ENCODE measurements around the gene TRPV6. TPM values are rescaled to one million over a fixed set of nuclear protein-coding genes. Genes with fewer than 3 reads are reported as not detected.

TRPV6 gene
- polyA plus RNA-seq (2012; ENCODE audit: missing spikeins) = 0.08 TPM

DNA sequence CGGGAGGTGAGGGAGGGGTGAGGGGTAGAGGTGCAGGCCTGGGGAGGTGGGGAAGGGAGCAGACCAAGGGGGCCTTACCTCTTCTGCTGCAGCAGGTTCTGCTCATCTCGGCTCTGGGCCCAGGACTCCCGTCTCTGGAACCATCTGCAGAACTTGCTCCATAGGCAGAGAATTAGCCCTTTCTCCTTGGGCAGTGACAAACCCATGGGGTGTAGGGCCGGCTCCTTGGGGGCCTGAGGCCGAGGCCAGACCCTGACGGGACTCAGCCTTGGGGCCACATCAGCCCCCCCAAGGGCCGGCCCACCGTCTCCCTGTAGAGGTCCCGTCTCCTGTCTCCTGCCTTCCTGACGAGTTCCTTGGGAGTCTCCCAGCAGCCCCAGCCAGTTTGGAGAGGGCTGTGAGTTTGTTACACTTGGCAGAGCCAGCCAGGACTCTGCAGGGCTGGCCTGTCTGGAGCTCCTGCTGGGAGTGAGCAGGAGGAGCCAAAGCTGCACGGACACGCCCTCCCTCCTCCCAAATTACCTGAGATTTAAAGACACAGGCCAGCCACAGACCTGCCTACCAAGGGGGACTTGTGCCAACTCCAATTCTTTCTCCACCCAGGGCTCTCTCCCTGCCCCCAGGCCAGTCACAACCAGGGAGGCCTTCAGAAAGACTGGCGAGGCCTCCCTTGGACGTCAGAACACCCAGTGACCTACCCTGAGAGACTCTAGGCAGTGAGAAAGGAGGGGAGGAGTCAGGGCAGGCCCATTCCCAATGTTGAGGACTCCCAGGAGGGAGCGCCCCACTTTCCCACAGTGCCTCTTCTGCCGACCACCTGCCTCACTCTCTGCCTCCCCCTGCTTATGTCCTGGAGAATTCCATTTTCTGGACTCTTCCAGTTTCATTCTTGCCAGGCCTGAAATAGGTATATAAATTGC is at the start of gene TRPV6:
Gene TRPV6 (minus strand): TSS at position 435 of the 920 bp plus-strand sequence.
- TF ChIP-seq POLR2AphosphoS5 (IDR thresholded peaks at IDR 0.05; ENCODE audit: low read depth, low read length) (no peak), POLR2A (IDR thresholded peaks at IDR 0.05; ENCODE audit: low read depth, low read length) (no peak), TAF1 (IDR thresholded peaks at IDR 0.05; ENCODE audit: borderline replicate concordance, low read depth, low read length) (no peak)
- DNase-seq (ENCODE audit: insufficient read length) = no peak
- no peak for FAIRE-seq

DNA sequence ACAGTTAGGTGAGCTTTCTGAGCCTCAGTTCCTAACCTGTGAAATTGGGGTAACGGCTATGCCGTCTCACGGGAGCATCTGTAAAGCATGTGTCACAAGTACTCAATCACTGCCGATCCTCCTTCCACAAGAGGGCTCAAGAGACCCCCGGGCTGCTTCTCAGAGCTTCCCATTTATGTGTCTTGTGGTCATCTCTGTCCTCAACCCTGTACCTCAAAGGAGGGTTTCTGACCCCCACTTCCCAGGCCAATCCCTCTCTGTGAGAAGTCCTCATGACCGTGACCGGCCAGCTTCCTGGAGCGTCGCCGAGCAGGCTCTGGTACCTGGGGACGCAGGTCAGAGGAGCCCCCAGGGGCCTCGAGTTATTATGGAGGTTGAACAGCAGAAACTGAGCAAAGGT is 48.5 kb upstream of the TRPV6 start:
- FAIRE-seq (no peak), DNase-seq (ENCODE audit: insufficient read length) (no peak)
- TF ChIP-seq POLR2AphosphoS5 (IDR thresholded peaks at IDR 0.05; ENCODE audit: low read depth, low read length) = no peak
- TF ChIP-seq POLR2A (IDR thresholded peaks at IDR 0.05; ENCODE audit: low read depth, low read length) = no peak
- no peak for TF ChIP-seq TAF1 (IDR thresholded peaks at IDR 0.05; ENCODE audit: borderline replicate concordance, low read depth, low read length)

GRCh38 chr7:142933624-142934023 is 48.1 kb upstream of the TRPV6 start, which contains the start of gene TRPV5:
Gene TRPV5, minus strand, starts transcription at chr7:142933746. Its CDS starts 287 bp downstream, at chr7:142933459.
- FAIRE-seq (no peak), DNase-seq (ENCODE audit: insufficient read length) (no peak)
- TF ChIP-seq TAF1 (IDR thresholded peaks at IDR 0.05; ENCODE audit: borderline replicate concordance, low read depth, low read length) (no peak), POLR2A (IDR thresholded peaks at IDR 0.05; ENCODE audit: low read depth, low read length) (no peak), POLR2AphosphoS5 (IDR thresholded peaks at IDR 0.05; ENCODE audit: low read depth, low read length) (no peak)

DNA sequence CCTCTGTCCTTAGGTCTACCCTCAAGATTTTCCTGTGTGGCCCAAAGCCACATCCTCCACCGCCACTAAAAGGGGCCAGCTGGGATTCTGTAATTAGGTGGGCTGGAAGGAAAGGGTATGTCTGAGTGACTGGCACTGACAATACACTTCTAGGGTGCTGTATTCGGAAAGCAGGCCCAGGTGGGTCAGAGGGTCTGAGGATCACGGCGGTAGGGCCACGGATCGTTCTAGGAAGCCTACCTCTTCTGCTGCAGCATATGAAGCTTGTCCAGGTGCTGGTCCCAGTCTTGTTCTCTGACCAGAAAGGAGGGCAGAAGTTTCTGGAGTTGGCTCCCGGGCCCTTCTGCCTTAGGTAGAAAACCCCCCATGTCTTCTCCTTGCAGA is 47.5 kb upstream of the TRPV6 start:
- DNase-seq (ENCODE audit: insufficient read length) (no peak), FAIRE-seq (no peak)
- no peak for TF ChIP-seq POLR2AphosphoS5 (IDR thresholded peaks at IDR 0.05; ENCODE audit: low read depth, low read length)
- TF ChIP-seq TAF1 (IDR thresholded peaks at IDR 0.05; ENCODE audit: borderline replicate concordance, low read depth, low read length) = no peak
- no peak for TF ChIP-seq POLR2A (IDR thresholded peaks at IDR 0.05; ENCODE audit: low read depth, low read length)

DNA sequence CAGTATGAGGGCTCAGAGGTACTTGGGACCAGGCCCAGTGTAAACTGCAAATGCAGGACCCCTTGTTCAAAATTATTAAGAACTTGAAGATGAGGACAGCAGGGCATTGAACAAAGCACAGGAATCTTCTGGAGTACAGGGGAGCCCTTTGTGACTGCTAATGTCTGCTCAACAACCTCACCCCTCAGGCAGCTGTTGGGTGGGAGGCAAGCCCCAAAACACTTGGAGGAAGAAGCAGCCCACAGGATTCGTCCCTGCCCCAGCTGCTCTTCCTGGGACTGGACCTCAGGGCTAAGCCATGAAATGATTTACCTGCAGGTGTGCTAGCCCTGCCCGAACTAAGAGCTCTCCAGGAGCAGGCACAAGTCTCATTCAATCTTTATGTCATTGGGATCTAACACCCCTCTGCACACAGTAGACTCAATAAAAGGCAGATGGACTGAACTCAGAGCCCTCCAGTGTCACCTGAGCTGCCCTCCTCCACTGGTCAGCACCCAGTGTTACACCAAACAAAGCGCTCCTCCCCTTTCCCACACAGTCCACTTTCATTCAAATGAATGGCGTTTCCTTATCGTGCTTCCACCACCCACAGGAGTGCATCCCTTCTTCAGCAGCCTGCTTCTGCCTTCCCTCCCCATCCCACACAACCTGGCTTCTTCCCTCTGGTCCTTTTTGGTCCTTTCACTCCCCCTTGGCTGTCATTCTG is 47.0 kb upstream of the TRPV6 start:
- DNase-seq (ENCODE audit: insufficient read length) (no peak), FAIRE-seq (no peak)
- no peak for TF ChIP-seq POLR2A (IDR thresholded peaks at IDR 0.05; ENCODE audit: low read depth, low read length)

DNA sequence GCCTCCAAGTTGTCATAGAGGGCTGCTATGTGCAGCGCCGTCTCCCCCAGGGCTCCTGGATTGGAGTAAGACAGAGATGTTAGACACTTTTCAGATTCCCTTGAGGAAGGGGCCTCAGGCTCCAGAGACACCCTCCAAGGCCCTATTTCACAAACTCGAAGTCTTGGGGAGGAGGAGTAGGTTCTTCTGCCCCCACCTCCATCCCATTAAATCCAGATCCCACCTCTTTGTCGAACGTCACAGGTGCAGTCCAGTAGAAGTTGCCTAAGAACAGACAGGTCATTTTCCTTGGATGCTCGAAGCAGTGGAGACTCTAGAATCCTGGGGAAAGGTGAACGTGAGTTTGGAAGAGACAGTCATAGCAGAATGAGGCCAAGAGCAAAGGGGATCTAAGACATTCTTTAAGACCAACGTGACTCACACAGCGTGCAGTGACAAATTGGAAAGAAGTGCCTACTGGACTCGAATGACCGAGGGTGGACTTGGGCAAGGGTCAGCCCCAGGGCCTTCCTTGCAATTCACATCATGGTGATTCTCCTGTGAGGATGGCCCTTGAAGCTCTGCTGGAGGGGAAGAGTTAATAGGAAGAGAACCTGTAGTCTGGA is 44.7 kb upstream of the TRPV6 start:
- FAIRE-seq = no peak
- TF ChIP-seq POLR2AphosphoS5 (IDR thresholded peaks at IDR 0.05; ENCODE audit: low read depth, low read length) (no peak), POLR2A (IDR thresholded peaks at IDR 0.05; ENCODE audit: low read depth, low read length) (no peak), TAF1 (IDR thresholded peaks at IDR 0.05; ENCODE audit: borderline replicate concordance, low read depth, low read length) (no peak)
- DNase-seq (ENCODE audit: insufficient read length) = no peak

DNA sequence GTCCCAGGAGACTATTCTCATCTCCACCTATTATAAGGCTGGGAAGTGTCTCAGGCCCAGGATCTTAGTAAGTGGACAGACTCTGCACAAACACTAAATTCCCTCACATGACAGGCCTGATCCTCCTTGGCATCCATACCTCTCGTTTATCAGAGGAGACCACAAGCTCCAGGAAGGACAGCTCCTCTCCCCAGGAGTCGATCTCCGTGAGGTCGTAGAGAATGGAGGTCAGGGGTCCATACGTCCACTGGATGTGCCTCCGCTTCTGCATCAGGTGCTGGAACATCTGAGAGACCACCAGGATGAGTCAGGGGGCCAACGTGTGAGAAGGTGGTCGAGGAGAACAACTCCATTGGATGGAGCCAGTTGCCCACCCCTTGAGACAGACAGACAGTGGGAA is 42.4 kb upstream of the TRPV6 start:
- TF ChIP-seq POLR2AphosphoS5 (IDR thresholded peaks at IDR 0.05; ENCODE audit: low read depth, low read length) (no peak), POLR2A (IDR thresholded peaks at IDR 0.05; ENCODE audit: low read depth, low read length) (no peak), TAF1 (IDR thresholded peaks at IDR 0.05; ENCODE audit: borderline replicate concordance, low read depth, low read length) (no peak)
- no peak for FAIRE-seq
- DNase-seq (ENCODE audit: insufficient read length) = no peak

DNA sequence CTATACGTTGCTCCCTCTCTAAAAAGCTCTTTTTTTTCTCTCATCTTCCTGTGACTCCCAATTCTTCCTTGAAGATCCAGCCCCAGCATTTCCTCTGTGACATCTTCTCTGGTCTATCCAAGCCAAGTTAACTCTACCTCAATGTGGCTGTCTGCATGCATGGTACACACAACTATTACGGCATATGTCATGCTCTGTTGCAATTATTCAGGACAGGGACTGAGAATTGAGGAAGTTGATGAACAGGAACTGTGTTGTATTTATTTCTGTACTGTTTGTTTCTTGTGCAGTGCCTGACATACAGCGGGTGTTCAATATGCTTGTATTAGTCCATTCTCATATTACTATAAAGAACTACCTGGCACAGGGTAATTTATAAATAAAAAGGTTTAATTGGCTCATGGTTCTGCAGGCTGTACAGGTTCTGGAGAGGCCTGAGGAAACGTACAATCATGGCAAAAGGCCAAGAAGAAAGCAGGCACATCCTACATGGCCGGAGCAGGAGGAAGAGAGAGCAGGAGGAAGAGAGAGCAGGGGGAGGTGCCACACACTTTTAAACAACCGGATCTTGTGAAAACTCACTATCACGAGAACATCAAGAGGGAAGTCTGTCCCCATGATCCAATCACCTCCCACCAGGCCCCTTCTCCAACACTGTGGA is 41.7 kb upstream of the TRPV6 start:
- FAIRE-seq = no peak
- TF ChIP-seq TAF1 (IDR thresholded peaks at IDR 0.05; ENCODE audit: borderline replicate concordance, low read depth, low read length) (no peak), POLR2A (IDR thresholded peaks at IDR 0.05; ENCODE audit: low read depth, low read length) (no peak), POLR2AphosphoS5 (IDR thresholded peaks at IDR 0.05; ENCODE audit: low read depth, low read length) (no peak)
- no peak for DNase-seq (ENCODE audit: insufficient read length)

GRCh38 chr7:142925413-142925812 is 39.9 kb upstream of the TRPV6 start:
- DNase-seq (ENCODE audit: insufficient read length) (no peak), FAIRE-seq (no peak)
- no peak for TF ChIP-seq POLR2A (IDR thresholded peaks at IDR 0.05; ENCODE audit: low read depth, low read length)
- no peak for TF ChIP-seq POLR2AphosphoS5 (IDR thresholded peaks at IDR 0.05; ENCODE audit: low read depth, low read length)
- TF ChIP-seq TAF1 (IDR thresholded peaks at IDR 0.05; ENCODE audit: borderline replicate concordance, low read depth, low read length) = no peak

DNA sequence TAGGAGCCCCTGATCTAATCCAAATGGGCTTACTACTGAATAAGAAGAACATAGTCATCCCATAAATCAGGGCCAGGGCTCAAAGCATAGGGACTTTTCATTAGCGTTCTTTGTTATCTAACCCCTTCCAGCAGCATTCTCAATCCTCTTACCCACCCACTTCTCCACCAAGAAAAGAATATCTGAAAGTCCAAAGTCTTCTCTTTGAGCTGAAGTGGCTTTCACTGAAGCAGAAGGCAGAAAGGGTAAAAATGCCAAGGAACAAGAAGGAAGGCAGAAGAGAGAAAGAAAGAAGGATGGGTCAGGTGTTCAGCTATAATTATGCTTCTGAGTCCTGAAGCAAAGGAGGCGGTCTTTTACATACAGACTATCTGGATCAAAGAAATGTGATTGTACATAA is 37.8 kb upstream of the TRPV6 start:
- TF ChIP-seq TAF1 (IDR thresholded peaks at IDR 0.05; ENCODE audit: borderline replicate concordance, low read depth, low read length) (no peak), POLR2A (IDR thresholded peaks at IDR 0.05; ENCODE audit: low read depth, low read length) (no peak), POLR2AphosphoS5 (IDR thresholded peaks at IDR 0.05; ENCODE audit: low read depth, low read length) (no peak)
- DNase-seq (ENCODE audit: insufficient read length) (no peak), FAIRE-seq (no peak)

GRCh38 chr7:142919656-142920055 is 34.1 kb upstream of the TRPV6 start:
- DNase-seq (ENCODE audit: insufficient read length) = no peak
- no peak for TF ChIP-seq TAF1 (IDR thresholded peaks at IDR 0.05; ENCODE audit: borderline replicate concordance, low read depth, low read length)
- no peak for TF ChIP-seq POLR2A (IDR thresholded peaks at IDR 0.05; ENCODE audit: low read depth, low read length)
- no peak for TF ChIP-seq POLR2AphosphoS5 (IDR thresholded peaks at IDR 0.05; ENCODE audit: low read depth, low read length)
- no peak for FAIRE-seq

Measured in GM12892 (cell line).